ENCODE results near the gene SORBS1.

The SORBS1 gene

DNA sequence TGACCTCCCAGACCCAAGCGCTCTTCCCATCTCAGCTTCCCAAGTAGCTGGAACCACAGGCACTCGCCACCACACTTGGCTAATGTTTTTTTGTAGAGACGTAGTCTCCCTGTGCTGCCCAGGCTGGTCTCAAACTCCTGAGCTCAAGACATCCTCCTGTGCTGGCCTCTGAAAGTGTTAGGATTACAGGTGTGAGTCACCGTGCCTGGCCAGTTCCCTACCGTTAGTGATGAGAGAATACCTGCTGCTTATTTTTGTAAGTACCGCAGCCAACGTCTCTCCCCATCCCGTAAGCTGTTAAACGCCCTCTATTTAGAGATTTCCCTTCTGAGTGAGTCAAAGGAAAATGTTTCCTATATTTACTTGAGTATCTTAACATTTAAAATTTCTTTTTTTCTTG is 231.9 kb downstream of the SORBS1 start:
- no peak for DNase-seq (ENCODE audit: low read depth)
- H3K4me3 ChIP-seq (ENCODE audit: control insufficient read depth, low read depth, low read length), result no peak overlapping the region
- TF ChIP-seq, protein P1, sequence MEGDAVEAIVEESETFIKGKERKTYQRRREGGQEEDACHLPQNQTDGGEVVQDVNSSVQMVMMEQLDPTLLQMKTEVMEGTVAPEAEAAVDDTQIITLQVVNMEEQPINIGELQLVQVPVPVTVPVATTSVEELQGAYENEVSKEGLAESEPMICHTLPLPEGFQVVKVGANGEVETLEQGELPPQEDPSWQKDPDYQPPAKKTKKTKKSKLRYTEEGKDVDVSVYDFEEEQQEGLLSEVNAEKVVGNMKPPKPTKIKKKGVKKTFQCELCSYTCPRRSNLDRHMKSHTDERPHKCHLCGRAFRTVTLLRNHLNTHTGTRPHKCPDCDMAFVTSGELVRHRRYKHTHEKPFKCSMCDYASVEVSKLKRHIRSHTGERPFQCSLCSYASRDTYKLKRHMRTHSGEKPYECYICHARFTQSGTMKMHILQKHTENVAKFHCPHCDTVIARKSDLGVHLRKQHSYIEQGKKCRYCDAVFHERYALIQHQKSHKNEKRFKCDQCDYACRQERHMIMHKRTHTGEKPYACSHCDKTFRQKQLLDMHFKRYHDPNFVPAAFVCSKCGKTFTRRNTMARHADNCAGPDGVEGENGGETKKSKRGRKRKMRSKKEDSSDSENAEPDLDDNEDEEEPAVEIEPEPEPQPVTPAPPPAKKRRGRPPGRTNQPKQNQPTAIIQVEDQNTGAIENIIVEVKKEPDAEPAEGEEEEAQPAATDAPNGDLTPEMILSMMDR (IDR thresholded peaks at IDR 0.05; ENCODE audit: control insufficient read depth, insufficient read depth, low read depth, low read length, missing control alignments), result no peak

DNA sequence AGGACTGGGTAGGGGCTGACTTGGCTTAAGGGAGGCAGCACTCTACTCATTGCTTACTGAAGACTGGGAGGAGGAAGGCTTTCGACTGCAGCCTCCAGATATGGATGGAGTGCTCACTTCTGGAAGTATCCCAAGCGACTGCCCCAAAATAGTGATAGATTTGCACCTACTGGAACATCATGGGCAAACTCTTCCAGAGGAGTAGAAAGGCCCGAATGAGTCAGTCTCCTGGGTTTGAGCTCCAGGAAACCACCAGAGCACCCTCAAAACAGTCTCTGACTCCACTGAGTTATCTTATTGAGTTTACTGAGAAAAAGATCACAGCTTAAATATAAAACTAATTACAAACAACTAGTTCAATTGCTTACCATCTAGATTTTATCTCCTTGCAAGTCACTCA is 233.2 kb downstream of the SORBS1 start:
- TF ChIP-seq, protein P1 (IDR thresholded peaks at IDR 0.05; ENCODE audit: control insufficient read depth, insufficient read depth, low read depth, low read length, missing control alignments), result no peak
- no peak overlapping the region for H3K4me3 ChIP-seq (ENCODE audit: control insufficient read depth, low read depth, low read length)
- no peak for DNase-seq (ENCODE audit: low read depth)

DNA sequence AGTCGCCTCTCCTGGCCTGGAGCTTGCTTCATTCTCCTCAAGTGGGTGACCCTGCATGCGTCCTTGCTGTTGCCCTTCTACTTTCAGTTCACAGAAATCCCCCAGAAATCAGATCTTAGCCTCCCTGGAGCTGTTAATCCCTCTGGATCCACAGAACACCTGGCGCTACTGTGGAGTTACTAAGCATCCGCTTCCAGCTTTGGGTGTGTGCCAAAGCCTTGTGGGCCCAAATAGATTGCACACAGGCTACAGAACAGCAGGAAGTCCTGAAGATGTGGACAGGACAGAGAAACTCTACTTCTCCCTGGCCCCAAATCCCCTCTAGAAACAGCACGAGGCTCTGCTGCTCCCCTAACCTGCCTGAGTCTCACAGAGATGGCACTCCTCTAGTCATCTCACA is 233.8 kb downstream of the SORBS1 start:
- TF ChIP-seq, protein P1 (IDR thresholded peaks at IDR 0.05; ENCODE audit: control insufficient read depth, insufficient read depth, low read depth, low read length, missing control alignments), result no peak
- DNase-seq (ENCODE audit: low read depth), result no peak
- no peak overlapping the region for H3K4me3 ChIP-seq (ENCODE audit: control insufficient read depth, low read depth, low read length)

DNA sequence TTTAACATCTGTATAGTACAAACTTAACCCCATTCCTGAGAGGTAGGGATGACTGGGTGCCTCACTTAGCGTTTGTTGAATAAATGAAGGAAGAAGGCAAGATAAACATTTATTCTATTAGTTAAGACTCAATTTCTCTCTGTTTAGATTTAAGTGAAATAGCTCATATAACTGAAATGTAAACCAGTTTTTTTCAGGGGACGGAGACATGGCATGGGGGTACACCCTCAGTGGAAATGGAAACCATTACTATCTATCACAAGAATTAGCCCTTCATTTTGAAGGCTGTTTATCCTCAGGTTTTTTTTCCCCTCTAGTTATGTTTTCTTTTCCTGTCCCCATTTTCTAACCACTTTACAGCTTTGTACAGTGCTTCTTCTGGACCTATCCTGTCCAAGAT is 234.8 kb downstream of the SORBS1 start:
- DNase-seq (ENCODE audit: low read depth), result no peak
- TF ChIP-seq, protein P1 (IDR thresholded peaks at IDR 0.05; ENCODE audit: control insufficient read depth, insufficient read depth, low read depth, low read length, missing control alignments), result no peak
- H3K4me3 ChIP-seq (ENCODE audit: control insufficient read depth, low read depth, low read length), result no peak overlapping the region

DNA sequence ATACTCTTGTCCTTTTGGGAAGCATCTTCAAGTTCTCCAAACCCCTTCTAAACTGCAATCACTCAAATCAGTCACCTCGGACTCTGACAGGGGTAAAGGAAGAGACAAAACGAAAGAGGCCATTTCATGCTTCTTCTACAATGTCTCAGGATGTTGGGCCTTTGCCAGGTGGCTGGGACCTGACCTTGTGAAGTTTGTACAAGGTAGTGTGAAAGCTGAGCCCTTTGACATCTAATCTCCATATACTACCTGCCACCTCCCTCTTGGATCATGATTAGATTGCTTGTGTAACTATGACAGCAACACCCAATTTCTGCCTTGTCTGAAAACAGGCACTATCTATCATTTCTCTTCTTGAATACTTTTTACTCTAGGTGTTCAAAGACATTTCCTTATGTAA is 235.3 kb downstream of the SORBS1 start:
- TF ChIP-seq, protein P1 (IDR thresholded peaks at IDR 0.05; ENCODE audit: control insufficient read depth, insufficient read depth, low read depth, low read length, missing control alignments), result no peak
- H3K4me3 ChIP-seq (ENCODE audit: control insufficient read depth, low read depth, low read length), result no peak overlapping the region
- DNase-seq (ENCODE audit: low read depth), result no peak

DNA sequence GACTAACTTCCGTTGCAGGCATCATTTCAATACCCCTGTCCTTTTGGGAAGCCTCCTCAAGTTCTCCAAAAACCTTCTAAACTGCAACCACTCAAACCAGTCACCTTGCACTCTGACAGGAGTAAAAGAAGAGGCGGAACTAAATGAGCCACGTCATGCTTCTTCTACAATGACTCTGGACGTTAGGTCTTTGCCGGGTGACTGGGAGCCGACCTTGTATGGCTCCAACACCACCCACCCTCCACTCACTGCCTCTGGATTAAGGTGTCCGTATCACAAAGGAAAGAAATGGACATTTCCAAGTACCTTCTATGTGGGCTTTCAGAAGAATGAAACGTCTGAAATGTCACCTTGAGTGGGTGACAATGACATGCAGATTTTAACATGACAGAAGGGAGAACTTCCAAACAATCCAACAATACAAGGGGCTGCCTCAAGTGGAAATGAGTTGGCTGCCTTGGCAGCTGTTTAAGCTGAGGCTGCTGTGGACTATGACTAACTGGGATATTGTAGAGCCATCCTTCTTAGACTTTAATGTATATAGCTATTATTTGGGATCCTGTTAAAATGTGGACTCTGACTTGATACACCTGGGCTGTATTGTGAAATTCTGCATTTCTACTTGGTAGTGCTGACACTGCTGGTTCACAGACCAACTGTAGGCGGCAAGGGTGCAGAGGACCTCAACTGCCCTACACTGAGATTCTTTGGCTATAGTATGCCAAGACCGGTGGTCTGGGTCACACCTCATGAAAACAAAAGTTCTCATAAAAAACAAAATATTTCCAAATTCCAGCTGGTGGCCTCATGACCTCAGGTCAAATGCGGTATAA is 236.5 kb downstream of the SORBS1 start:
- no peak overlapping the region for H3K4me3 ChIP-seq (ENCODE audit: control insufficient read depth, low read depth, low read length)
- no peak for DNase-seq (ENCODE audit: low read depth)
- TF ChIP-seq, protein P1 (IDR thresholded peaks at IDR 0.05; ENCODE audit: control insufficient read depth, insufficient read depth, low read depth, low read length, missing control alignments), result no peak

Data from AG09309 (cell line).